GM21390 (cell line): ENCODE data around the gene AHDC1.

ENCODE experiments used
- ATAC-seq: cut with Tn5 transposase; IDR thresholded peaks from one replicate; pipeline ENCODE4 v1.9.1; 2021; ENCODE audit not compliant: unreplicated experiment

AHDC1 gene

GRCh38 chr1:27491748-27492700 is 111.9 kb downstream of the AHDC1 start:
- ATAC-seq = no peak

- peak; percentile 79 for ATAC-seq
Measured at GRCh38 chr1:27489973-27490741, 113.8 kb downstream of the AHDC1 start, which contains the start of gene WASF2. WASF2 (minus strand) TSS chr1:27490167; CDS start chr1:27428890, 61,277 bp downstream.

- ATAC-seq = peak; percentile 29
Measured at GRCh38 chr1:27489501-27489972, 114.4 kb downstream of the AHDC1 start.

GRCh38 chr1:27487966-27488884 is 115.7 kb downstream of the AHDC1 start:
- ATAC-seq = no peak

- no peak for ATAC-seq
Measured at GRCh38 chr1:27485363-27485762, 118.6 kb downstream of the AHDC1 start.
